HepG2 (cell line): ENCODE measurements around the gene ARMH4.

ENCODE experiments used
- GABPA ChIP-seq, 2 experiments: IDR thresholded peaks; 2 replicates each; pipeline ENCODE4 v1.6.1; 2011 to 2016; ENCODE audit warnings: low read depth in 2 of 2, low read length in 1 of 2, missing biosample characterization in 1 of 2, missing genetic modification characterization in 1 of 2
- MED13 ChIP-seq: sonication (generic); formaldehyde crosslinking; IDR thresholded peaks from 2 replicates; pipeline ENCODE4 v1.5.0; 2020; ENCODE audit warnings: missing genetic modification reagents
- PRPF4 ChIP-seq: fragments of 200-400 bp; formaldehyde crosslinking; IDR thresholded peaks from 2 replicates; pipeline ENCODE4 v1.6.1; 2016; ENCODE audit warnings: low read length, low read depth; ENCODE audit not compliant: poor library complexity, severe bottlenecking
- SMC3 ChIP-seq: IDR thresholded peaks from 2 replicates; pipeline ENCODE4 v1.6.1; 2011; ENCODE audit warnings: low read length, improper control_type of control experiment
- ZFX ChIP-seq: sonication (generic); formaldehyde crosslinking; IDR thresholded peaks from 2 replicates; pipeline ENCODE4 v1.4.0; 2020; ENCODE audit warnings: mild to moderate bottlenecking, low read depth, missing genetic modification reagents, moderate library complexity
- ZNF775 ChIP-seq: sonication (generic); formaldehyde crosslinking; IDR thresholded peaks from 2 replicates; pipeline ENCODE4 v1.4.0; 2020; ENCODE audit warnings: missing genetic modification reagents, mild to moderate bottlenecking, moderate library complexity, borderline replicate concordance
- TF ChIP-seq, protein P1 (sequence below): sonication (generic); formaldehyde crosslinking; IDR thresholded peaks from 2 replicates; pipeline ENCODE4 v1.8.1; 2022; ENCODE audit warnings: mild to moderate bottlenecking, missing genetic modification reagents
- TF ChIP-seq, protein P2 (sequence below): sonication (generic); formaldehyde crosslinking; IDR thresholded peaks from 2 replicates; pipeline ENCODE4 v1.5.0; 2020; ENCODE audit warnings: mild to moderate bottlenecking, missing genetic modification reagents, moderate library complexity
- TF ChIP-seq, protein P3 (sequence below): IDR thresholded peaks from 2 replicates; pipeline ENCODE4 v1.6.1; 2016; ENCODE audit warnings: mild to moderate bottlenecking
- TF ChIP-seq, protein P4 (sequence below): sonication (generic); formaldehyde crosslinking; IDR thresholded peaks from 2 replicates; pipeline ENCODE4 v1.5.0; 2020; ENCODE audit warnings: missing genetic modification reagents
- TF ChIP-seq, protein P5 (sequence below): sonication (generic); formaldehyde crosslinking; IDR thresholded peaks from 2 replicates; pipeline ENCODE4 v1.8.0; 2022; ENCODE audit warnings: mild to moderate bottlenecking, missing genetic modification reagents

DNA sequence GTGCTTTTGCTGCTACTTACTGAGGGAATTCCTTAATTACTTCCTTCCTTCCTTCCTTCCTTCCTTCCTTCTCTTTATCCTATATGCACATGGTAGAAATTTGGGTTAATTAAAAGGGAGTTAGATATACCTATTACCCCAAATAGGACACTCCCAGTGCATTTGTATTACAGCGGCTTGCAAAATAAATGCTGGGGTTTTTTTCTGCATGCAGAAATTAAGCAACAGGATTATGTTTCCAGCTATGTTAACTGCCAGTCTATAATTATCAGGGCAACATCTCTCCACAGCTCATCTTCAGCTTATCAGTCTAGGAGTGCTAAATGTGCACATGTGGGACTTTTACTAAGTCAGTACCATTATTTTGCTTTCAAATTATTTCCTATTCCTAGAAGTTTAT, 153.2 kb downstream of the ARMH4 start:
- TF ChIP-seq ZNF775 (no peak), GABPA (IDR thresholded peaks at IDR 0.05; ENCODE audit: low read depth, low read length) (no peak), GABPA (CRISPR knock-in tag; IDR thresholded peaks at IDR 0.05; ENCODE audit: low read depth) (no peak), SMC3 (no peak), ZFX (CRISPR knock-in tag) (no peak), MED13 (CRISPR knock-in tag) (no peak), PRPF4 (no peak)
- TF ChIP-seq, protein P1, sequence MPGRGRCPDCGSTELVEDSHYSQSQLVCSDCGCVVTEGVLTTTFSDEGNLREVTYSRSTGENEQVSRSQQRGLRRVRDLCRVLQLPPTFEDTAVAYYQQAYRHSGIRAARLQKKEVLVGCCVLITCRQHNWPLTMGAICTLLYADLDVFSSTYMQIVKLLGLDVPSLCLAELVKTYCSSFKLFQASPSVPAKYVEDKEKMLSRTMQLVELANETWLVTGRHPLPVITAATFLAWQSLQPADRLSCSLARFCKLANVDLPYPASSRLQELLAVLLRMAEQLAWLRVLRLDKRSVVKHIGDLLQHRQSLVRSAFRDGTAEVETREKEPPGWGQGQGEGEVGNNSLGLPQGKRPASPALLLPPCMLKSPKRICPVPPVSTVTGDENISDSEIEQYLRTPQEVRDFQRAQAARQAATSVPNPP (CRISPR knock-in tag), result no peak
- TF ChIP-seq, protein P2, sequence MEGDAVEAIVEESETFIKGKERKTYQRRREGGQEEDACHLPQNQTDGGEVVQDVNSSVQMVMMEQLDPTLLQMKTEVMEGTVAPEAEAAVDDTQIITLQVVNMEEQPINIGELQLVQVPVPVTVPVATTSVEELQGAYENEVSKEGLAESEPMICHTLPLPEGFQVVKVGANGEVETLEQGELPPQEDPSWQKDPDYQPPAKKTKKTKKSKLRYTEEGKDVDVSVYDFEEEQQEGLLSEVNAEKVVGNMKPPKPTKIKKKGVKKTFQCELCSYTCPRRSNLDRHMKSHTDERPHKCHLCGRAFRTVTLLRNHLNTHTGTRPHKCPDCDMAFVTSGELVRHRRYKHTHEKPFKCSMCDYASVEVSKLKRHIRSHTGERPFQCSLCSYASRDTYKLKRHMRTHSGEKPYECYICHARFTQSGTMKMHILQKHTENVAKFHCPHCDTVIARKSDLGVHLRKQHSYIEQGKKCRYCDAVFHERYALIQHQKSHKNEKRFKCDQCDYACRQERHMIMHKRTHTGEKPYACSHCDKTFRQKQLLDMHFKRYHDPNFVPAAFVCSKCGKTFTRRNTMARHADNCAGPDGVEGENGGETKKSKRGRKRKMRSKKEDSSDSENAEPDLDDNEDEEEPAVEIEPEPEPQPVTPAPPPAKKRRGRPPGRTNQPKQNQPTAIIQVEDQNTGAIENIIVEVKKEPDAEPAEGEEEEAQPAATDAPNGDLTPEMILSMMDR, result no peak
- TF ChIP-seq, protein P3, sequence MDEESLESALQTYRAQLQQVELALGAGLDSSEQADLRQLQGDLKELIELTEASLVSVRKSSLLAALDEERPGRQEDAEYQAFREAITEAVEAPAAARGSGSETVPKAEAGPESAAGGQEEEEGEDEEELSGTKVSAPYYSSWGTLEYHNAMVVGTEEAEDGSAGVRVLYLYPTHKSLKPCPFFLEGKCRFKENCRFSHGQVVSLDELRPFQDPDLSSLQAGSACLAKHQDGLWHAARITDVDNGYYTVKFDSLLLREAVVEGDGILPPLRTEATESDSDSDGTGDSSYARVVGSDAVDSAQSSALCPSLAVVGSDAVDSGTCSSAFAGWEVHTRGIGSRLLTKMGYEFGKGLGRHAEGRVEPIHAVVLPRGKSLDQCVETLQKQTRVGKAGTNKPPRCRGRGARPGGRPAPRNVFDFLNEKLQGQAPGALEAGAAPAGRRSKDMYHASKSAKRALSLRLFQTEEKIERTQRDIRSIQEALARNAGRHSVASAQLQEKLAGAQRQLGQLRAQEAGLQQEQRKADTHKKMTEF (CRISPR knock-in tag), result no peak
- TF ChIP-seq, protein P4, sequence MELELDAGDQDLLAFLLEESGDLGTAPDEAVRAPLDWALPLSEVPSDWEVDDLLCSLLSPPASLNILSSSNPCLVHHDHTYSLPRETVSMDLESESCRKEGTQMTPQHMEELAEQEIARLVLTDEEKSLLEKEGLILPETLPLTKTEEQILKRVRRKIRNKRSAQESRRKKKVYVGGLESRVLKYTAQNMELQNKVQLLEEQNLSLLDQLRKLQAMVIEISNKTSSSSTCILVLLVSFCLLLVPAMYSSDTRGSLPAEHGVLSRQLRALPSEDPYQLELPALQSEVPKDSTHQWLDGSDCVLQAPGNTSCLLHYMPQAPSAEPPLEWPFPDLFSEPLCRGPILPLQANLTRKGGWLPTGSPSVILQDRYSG (CRISPR knock-in tag), result no peak
- TF ChIP-seq, protein P5, sequence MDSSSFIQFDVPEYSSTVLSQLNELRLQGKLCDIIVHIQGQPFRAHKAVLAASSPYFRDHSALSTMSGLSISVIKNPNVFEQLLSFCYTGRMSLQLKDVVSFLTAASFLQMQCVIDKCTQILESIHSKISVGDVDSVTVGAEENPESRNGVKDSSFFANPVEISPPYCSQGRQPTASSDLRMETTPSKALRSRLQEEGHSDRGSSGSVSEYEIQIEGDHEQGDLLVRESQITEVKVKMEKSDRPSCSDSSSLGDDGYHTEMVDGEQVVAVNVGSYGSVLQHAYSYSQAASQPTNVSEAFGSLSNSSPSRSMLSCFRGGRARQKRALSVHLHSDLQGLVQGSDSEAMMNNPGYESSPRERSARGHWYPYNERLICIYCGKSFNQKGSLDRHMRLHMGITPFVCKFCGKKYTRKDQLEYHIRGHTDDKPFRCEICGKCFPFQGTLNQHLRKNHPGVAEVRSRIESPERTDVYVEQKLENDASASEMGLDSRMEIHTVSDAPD (CRISPR knock-in tag), result no peak
